ENCODE data around the gene HEMK1.

HEMK1 gene

DNA sequence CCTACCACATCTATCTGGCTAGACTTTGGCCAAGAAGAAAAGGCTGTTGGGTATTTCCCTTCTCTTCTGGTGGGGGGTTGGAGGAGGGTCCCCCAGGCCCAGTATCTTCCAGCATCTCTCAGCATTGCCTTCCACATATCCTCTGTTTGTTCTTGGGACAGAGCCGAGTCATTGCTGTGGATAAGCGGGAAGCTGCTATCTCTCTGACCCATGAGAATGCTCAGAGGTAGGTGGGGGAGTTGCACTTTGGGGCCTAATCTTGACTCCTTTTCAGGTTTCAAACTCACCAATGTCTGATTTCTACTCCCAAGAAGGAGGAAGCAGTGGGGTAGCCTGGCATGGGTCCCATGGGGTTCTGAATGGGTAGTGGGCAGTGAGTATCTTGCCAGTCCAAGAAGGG, 8.0 kb downstream of the HEMK1 start:
- DNase-seq, result no peak

DNA sequence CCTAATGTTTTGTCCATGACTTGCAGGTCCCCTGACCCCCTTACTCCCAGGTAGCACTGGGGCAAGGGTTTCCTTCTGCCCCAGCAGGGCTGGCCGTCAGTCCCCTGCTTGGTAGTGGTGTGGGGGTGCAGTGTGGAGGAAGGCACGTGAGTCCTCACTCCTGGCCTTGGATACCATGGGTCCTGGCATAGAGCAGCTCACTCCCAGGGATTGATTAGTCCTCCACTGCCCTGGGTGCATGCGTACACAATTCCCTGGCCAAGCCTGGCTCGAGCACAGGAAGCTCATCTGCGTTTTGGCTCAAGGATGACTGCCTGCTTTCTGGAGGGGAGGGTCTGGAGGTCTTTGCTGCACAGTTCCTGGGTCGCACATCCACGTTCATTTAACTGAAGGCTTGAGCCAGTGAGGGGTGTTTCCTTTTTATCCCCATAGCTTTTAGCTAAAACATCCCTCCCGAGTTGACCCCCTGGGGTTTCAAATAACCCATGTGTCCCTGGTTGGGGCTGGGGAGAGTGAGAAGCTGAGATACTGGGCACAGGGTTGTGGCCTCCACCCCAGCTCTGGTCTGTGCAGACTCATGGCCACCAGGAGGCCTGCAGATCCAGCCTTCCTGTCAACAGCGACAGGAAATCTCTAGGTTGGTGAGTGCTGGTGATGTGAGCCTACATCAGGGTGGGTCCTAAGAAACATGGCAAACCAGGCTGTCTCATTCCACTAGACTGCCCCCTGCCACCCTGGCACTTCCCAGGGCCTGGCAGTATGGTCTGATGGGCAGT, 11.5 kb downstream of the HEMK1 start:
- DNase-seq, result no peak

DNA sequence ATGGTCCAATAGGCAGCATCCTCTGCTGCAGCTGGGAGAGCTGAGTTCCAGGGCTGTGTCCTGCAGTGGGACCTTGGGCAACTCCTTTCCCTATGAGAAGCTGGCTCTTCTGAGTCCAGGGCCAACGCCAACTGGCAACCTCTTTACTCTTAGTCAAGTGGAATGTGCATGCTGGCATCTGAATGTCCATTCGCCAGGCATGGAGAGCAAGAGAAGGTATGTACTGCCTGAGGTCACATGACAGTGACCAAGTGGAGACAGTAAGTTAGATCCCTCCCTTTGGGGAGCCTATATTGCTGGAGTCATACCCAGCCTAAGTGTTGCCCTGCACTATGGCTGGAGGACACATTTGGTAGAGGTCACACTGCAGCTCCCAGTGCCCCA, 12.1 kb downstream of the HEMK1 start:
- no peak for DNase-seq

DNA sequence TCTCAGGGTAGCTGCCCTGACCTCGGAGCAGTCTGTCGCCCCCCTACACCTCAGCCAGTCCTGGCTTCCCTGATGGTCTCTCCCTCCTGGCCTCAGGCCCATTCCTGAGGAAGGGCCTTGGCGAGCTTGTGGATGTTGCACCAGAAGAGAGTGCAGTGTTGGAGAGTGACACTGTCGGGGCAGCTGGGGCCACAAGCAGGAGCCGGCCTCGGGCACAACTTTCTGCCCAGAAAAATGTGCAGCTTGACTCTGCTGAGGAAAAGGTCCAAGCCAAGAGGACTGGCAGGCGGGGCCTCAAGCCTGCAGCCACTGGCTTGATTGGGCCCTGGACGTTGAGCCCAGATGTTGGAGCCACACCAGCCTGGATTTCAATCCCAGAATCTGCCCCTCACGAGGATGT, 12.8 kb downstream of the HEMK1 start:
- DNase-seq, result no peak

DNA sequence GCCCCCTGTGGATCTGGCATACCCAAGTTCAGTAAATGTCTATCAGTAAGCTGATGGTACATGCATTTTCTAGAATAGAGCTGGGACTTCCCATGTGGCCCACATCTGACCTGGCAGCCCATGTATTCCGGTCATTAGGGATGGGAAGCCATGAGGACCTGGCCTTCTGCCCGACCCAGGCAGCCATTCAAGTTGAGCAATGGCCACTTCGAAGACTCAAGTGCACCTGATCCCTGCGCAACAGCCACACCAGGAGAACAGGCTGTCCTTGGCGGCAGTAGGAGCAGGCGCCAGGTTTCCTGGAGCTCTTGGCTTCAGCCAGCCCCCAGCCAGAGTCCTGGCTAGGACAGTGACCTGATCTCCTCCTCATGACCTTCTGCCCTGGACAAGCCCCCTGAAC, 14.6 kb downstream of the HEMK1 start:
- no peak for DNase-seq

DNA sequence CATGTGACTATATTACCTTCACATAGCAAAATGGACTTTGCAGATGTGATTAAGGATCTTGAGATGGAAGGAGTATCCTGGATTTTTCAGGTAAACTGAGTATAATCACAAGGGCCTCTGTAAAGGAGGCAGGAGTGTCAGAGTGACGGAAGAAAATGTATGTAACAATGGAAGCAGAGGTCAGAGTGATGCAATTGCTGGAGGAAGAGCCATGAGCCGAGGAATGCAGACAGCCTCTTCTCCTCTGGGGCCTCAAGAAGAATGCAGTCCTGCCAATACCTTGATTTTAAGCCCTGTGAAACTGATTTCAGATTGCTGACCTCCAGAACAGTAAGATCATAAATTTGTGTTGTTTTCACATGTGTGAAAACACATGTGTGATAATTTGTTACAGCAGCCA, 15.1 kb downstream of the HEMK1 start:
- DNase-seq, result no peak

DNA sequence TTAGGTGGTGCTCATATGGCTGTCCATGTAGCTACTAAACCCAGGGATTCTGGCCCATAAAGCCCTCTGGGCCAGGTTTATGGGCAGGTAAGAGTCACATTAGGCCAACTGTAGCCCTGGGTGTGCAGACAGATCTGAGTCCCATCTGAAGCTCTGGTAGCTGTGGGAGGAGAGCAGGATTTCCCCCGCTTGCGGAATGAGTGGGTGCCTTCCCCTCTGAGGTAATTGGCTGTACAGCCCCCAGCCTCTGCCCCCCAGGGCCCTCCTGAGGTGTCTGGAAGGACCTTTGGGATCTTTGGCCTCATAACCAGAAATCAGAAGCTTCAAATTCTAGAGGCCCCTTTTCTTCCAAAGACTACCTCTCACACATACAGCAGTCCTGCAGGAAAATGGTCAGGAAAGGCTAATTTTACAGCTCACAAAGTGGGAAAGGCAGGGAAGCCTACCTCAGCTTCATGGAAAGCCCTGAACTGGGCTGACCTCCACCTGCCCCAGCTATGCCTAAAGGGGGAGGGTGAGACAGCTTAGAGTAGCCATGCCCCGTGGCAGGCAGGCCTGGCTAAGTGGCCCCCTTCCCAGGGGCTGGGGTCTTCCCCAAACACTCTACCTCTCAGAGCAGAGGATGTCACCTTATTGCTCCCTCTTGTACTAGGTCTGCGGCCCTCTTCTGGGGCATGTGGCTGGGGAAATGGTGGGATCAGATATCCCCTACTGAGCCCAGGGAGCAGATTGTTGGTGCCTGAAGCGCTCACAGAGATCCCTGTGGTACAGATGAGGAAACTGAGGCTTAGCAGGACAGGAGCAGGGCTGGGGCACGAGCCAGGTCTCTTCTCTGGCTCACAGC, 16.8 kb downstream of the HEMK1 start:
- DNase-seq, result no peak

DNA sequence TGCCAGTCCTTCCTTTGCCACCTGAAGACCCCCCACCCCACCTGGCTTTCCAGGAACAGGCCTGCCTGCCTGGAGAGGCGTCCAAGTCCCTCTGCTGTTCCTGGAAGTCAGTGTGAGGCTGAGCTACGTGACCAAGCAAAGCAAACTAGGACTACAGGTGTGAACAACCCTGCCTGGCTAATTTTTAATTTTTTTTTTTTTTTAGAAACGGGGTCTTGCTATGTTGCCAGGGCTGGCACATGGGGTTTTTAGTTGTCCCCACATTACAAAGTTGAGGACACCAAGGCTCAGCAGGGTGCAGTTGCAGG, 17.4 kb downstream of the HEMK1 start:
- no peak for DNase-seq

DNA sequence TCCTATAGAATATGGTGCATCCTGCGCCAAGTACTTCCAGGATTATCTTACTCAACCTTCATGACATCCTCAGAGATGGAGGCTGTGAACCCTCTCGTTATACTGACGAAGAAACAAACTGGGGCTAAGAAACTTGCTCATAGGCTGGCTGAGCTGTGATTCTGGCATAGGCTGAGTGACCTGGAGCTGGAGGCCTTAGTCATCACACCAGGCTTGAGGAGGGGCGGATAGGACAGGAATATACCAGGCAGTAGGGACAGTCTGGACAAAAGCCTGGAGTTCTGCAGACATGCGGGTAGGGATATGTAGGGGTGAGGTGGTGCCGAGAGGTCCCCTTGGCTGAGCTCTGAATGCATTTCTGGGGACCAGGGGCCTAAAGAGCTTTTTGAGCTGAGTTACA, 18.1 kb downstream of the HEMK1 start:
- no peak for DNase-seq

DNA sequence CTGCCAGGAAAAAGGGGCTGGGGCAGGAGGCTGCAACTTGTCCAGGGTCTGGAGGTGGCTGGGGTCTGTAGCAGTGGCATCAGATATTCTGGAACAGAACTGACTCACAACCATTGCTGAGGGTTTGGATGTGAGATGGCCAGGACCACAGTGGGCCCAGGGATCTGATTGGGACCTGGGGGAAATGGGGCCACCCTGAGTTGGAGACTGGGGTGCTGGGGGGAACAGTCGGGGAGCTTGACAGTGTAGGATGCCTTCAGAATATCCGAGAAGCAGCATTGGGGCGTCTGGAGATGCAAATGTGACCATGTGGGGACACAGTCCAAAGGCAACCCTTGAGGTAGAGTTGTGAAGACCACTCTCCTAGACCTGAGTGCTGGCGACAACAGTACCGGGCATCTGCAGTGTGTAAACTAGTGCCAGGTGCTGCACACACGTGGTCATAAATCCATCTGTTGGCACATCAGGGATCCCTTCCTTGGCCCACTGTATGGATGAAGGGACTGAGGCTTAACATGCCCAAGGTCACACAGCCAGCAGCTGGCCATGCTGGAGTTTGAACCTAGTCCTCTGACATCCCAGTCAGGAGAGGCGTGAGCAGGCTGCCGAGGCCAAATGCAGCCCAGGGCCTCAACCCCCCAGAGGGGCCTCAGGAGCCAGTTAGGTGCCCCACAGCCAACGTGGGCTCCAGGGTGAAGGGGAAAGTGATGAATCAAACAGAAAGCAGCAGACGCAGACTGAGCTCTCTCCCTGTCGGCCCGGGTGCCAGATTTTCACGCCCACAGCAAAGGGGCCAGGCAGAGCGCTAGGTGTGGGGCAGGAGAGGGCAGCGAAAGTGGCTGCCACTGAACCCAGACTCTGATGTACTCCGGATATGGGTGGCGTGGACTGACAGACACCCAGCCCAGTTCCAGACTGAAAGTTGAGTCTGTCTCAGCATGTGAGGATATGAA, 18.8 kb downstream of the HEMK1 start:
- no peak for DNase-seq

DNA sequence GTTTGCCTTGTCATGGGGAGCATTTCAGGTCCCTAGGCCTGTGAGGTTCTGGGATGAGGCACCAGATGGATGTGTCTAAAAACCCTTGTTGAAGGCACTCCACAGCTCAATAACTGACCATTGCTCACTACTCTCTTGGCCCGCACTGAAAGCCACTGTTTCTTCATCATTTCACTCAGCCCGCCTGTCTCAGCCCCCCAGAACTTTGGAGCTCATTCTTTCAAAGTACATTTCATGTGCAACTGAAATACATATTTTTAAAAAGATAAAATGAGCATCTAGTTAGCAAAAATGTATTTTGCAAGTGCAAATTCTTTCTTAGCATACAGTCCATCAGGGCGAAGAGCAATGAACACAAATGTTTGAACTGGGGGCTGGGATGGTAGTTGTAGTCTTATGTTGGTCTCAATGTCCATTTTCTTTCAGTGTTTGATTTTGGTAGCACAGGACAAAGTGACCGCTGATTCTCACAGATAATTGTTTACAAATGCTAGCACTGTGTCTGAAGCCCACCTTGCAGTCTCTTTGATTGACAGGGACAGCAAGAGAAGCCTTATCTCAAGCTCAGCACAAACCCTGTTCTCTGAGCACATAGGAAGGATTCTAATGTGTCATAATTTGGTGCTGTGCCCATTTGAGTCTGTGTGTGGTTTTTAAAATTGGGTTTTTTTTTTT, 19.6 kb downstream of the HEMK1 start:
- DNase-seq, result no peak

DNA sequence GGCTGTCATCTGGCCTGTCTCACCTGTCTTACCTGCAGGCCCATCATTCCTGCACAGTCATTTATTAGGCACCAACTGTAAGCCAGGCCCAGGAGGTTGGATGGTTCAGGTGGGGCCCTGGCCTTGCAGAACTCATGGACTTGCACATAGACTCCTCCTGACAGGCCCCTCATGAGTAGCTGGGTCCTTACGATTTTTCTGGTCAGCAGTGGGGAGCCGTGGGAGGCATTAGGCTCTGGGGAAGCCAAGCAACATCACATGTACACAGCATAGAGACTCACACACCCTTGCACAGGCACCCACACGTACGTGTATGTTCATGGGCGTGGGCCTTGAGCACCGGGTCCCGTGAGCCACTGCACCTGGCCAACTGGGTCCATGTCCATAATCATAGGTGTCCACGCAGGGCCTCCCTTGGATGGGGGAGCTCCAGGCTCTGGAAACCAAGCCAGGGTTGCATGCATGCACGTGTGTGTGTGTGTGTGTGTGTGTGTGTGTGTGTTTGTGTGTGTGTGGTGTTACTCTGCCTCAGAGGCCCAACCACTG, 21.9 kb downstream of the HEMK1 start:
- DNase-seq, result no peak

DNA sequence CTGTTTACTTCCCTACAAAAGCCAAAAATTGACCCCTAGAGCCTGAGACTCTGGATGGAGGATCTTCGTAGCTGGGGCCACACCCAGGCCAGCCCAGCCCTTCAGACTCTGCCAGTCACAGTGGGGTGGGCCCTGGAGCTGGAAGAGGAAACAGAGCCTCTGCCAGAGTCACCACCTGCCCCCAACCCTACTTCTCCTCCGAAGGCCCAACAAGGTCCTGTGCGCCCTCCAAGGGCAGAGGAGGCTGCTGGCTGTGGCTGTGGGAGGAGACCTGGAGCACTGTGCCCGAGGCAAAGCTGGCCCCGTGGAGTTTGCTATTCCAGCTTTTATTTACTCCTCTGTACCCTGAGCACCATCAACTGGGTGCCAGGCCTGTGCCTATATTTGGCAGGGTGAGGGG, 23.2 kb downstream of the HEMK1 start:
- no peak for DNase-seq

DNA sequence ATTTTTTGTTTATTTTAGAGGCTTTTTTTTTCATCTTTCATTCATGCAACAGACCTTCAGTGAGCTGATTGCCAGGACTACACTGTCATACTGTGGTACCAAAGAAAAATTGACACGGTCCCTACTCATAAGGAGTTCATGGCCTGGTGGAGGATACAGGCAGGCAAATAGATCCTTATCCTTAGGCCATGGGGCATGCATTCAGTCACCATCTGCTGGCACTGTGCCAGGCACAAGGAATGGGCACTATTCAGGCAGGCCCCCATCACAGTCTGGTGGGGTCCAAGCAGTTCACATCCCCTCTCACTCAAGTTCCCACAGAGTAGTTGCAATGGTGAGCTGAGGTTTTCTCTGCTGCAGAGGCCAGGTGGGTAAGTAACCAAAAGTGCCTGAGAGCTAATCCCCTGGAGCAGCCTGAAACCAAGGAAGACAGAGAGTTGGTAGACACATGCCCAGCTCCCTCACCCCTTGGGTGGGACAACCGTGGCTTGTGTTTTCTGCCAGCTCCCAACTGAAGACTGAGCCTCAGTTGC, 25.0 kb downstream of the HEMK1 start:
- DNase-seq, result no peak

DNA sequence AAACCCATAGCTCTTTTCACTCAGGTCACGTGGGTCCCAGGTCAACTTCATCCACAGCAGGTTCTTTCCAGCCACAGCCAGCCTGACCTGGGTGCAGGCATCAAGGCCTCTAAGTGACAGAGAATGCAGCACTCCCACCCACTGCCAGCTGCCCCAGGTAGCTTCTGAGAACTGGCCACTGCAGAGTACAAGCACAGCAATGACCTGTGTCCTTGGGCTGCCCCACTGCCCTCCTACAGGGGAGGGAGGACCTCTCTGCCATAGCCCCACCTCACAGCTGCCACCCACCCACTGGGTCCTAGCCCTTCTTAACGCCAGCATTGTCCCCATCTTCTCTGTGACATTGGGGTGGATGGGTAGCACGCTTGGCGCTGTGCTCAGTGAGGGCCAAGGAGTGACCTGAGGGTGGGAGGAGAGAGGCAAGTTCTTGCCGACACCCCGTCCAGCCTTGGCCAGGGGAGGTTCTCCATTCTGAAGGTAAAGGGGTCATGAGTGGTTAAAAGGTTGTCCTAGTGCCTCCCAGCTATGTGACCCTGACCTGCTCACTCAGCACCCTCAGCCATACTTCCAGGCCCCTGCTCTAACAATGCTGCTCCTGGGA, 29.9 kb downstream of the HEMK1 start:
- DNase-seq, result no peak

DNA sequence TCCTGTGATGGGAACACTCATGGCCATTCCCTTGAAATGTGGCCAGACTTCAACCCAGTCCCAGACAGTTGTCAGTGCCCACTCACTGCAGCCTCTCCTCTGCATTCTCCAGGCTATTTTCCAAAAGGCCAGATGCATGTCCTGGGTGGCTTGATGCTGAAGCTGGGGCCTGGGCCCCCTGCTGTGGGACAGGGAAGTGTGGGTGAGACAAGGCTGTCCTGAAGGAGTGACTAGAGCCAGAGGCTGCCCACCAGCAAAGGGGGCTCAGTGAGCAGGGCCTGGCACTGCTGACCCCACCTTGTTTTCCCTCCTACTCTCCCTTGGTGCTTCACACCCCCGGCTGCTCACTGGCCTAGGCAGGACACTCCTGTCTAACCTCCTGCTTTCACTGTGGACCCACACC, 30.4 kb downstream of the HEMK1 start:
- DNase-seq, result no peak

DNA sequence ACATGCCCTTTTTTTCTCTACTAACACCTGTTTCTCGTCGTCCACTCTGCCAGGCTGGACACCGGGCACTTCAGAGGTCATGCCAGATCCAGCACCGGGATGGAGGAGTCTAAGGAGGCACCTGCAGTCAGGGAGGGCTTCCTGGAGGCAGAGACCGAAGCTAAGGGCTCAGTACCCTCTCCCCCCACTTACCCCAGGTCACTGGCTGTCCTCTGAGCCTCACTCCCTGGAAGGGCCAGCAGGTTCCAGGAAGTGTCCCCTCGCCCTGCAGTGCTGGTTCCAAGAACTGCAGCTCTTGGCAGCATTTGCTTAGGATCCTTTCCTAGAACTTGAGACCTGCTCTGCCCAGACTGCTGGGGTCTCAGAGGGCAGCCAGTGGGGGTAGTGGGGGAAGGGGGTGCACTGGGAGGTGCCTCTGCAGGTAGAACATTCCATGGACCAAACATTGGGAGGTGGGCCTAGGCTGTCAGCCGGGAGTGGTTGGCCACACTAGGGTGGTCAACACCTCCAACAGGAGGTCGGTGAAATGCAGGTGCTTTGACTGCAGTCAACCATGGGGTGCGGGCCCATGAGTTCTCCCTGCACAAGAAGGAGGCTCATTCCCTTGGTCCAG, 30.9 kb downstream of the HEMK1 start:
- no peak for DNase-seq

DNA sequence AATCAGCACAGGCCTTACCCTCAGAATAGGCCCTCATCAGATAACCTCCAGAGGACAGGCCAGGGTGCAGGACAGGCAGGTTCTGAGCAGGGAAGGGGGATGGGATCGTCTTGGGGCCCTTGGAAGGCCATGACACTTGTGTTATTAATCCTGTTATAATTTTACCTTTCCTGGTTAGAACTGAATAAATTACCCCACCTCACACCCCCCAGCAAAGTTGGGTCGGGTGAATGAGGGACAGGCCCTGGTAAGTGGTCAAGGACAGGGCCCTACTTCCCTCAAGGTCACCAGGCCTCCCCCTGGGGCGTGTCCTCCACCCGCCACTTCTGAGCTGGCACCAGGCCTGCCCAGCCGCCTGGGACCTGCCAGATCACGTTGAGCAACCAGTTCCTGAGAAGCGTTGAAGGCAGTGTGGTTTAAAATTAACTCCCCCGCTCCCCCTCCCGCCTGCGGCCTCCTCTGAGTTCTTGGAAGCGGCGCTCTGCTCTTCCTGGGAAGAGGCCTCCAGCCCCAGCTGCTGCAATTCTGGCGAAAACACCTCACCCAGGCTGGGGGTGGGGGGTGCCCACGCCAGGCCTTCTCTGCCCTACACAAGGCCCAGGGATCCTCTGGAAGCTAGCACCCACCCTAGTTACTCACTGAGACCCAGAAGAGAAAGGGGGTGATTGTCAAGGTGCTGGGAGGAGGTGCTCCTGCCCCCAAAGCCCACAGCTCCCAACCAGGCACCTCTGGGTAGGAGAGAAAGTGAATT, 31.7 kb downstream of the HEMK1 start:
- peak; percentile 95 for DNase-seq

DNA sequence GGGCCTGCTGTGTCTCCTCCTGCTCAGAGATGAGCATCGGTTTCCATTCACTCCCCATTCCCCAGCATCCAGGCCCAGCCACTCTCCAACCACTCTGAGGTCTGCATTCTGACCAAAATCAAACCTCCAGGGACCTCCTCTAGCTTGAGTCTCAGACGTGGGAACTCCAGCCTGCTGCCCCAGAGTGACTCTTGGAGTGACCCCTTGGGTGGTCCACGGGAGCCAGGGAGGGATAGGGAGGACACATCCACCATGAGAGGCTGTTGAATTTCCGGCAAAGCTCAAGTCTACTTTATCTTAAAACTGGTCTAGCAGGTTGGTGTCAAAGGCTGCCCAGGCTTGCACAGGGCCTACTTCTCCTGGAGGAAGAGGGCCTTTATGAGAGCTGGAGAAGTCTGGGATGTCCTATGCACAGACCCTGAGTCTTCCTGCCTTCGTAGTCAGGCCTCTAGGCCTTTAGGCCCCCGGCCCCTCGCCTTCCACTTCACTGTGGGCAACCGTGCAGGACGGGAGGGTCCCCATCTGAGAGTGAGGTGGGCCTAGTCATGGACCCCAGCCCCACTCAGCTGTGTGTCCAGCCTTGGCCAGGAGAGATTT, 33.4 kb downstream of the HEMK1 start:
- DNase-seq, result no peak

Measured in HCEC 1CT (cell line).